Spinal cord (tissue), 10 donors: ENCODE measurements around the gene SNX21. TPM values are rescaled to one million over a fixed set of nuclear protein-coding genes. Genes with fewer than 3 reads are reported as not detected.

Experiments used
- DNase-seq, 6 donors: peaks; one replicate each; pipeline versions ENCODE4 v3.0.0 to v3.0.0-alpha.2; 2013 to 2015; ENCODE audit warnings: low spot score in 6 of 6, low read depth in 4 of 6
- H3K27ac ChIP-seq: one replicate; pipeline ENCODE4 v1.5.1; 2013; ENCODE audit warnings: low read depth, low read length, control low read depth
- H3K27me3 ChIP-seq: one replicate; pipeline ENCODE4 v1.6.1; 2013; ENCODE audit warnings: low read length; ENCODE audit not compliant: control insufficient read depth, insufficient read depth
- H3K36me3 ChIP-seq: one replicate; pipeline ENCODE4 v1.6.1; 2013; ENCODE audit warnings: low read length; ENCODE audit not compliant: control insufficient read depth, insufficient read depth
- H3K4me1 ChIP-seq: one replicate; pipeline ENCODE4 v1.6.1; 2013; ENCODE audit warnings: low read length; ENCODE audit not compliant: control insufficient read depth, insufficient read depth
- H3K4me3 ChIP-seq: one replicate; pipeline ENCODE4 v1.5.1; 2013; ENCODE audit warnings: low read depth, low read length, control low read depth
- H3K9me3 ChIP-seq: one replicate; pipeline ENCODE4 v1.6.1; 2013; ENCODE audit warnings: low read length; ENCODE audit not compliant: control insufficient read depth, insufficient read depth
- WGBS: methylation state at CpG from one replicate; pipeline ENCODE4 v1.1.5; 2013; ENCODE audit warnings: missing lambda C conversion rate; ENCODE audit not compliant: insufficient coverage; 5-methylcytosine and 5-hydroxymethylcytosine counted together
- polyA plus RNA-seq, 2 donors: library from polyadenylated mRNA; unstranded; fragments of 120-200 nt; gene quantifications; one replicate each; pipeline ENCODE4 v1.2.1, GENCODE V29; 2013; ENCODE audit not compliant: insufficient read length in 2 of 2
- total RNA-seq, 2 donors: library from RNA; depleted of rRNA in 1 of 2; stranded (reverse); fragments of 120-200 nt in 1 of 2; fragments of >200 nt in 1 of 2; gene quantifications; one replicate each; pipeline versions ENCODE4 v1.2.3 to v1.2.4, GENCODE V29; 2013 to 2014
- donor health status: healthy.

The SNX21 gene
- total and polyA plus RNA-seq, 4 donors = 23.8 to 40.7 (median 38.1) TPM

GRCh38 chr20:45888681-45889080 lies 55.1 kb downstream of the SNX21 start:
- H3K27me3 ChIP-seq = no peaks in the 10 kb centered on the region
- no peak for DNase-seq
- H3K36me3 ChIP-seq = peaks cover 47% of the 10 kb centered on the region
- H3K9me3 ChIP-seq = no peaks in the 10 kb centered on the region
- H3K4me3 ChIP-seq = no peak overlapping the region
- H3K4me1 ChIP-seq = peaks cover 42% of the 10 kb centered on the region
- no peak overlapping the region for H3K27ac ChIP-seq
- WGBS = 91% methylated on average over 3 of the region's 3 CpGs

- under 1% methylated on average over 79 of the region's 79 CpGs for WGBS
- H3K27ac ChIP-seq = peak overlapping the region; percentile 88
- H3K4me3 ChIP-seq = peak overlapping the region; percentile 94
- peaks cover 41% of the 10 kb centered on the region for H3K36me3 ChIP-seq
- peak; percentile 48 to 94 (median 62) for DNase-seq
- no peaks in the 10 kb centered on the region for H3K9me3 ChIP-seq
- no peaks in the 10 kb centered on the region for H3K27me3 ChIP-seq
- H3K4me1 ChIP-seq = peaks cover 42% of the 10 kb centered on the region
Measured at GRCh38 chr20:45890077-45890984, 56.7 kb downstream of the SNX21 start.

DNA sequence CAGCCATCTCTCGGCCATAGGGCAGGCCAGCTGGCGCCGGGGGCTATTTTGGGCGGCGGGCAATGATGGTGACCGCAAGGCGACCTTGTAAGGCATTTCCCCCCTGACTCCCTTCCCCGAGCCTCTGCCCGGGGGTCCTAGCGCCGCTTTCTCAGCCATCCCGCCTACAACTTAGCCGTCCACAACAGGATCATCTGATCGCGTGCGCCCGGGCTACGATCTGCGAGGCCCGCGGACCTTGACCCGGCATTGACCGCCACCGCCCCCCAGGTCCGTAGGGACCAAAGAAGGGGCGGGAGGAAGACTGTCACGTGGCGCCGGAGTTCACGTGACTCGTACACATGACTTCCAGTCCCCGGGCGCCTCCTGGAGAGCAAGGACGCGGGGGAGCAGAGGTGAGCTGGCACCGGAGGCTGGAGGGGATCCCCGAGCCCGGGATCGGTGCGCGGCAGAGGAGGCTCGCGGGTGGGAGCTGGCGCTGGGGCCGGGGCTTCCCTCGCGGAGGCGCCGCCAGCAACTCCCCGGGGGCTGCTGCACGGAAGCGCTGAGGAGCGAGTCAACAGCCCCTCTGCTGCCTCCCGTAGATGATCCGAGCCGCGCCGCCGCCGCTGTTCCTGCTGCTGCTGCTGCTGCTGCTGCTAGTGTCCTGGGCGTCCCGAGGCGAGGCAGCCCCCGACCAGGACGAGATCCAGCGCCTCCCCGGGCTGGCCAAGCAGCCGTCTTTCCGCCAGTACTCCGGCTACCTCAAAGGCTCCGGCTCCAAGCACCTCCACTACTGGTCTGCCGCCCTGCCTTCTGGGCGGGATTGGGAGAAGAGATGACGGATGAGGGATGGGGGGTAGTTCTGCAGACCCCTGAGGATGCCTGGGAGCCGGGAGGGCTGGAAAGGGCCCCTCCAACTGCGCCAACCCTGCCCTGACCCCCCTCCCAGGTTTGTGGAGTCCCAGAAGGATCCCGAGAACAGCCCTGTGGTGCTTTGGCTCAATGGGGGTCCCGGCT lies 57.7 kb downstream of the SNX21 start, which contains the start of the genes CTSA and NEURL2:
CTSA (plus strand) TSS at position 351 of the 999 bp plus-strand sequence; CDS start at position 585, 234 bp downstream.
NEURL2 (minus strand) TSS at position 224 of the 999 bp plus-strand sequence; CDS start at position 7, 217 bp downstream.
- Histone ChIP-seq H3K36me3 (peaks cover 42% of the 10 kb centered on the region), H3K9me3 (no peaks in the 10 kb centered on the region), H3K4me1 (peaks cover 42% of the 10 kb centered on the region), H3K27ac (peak within 1 kb of the TSS; percentile 88), H3K4me3 (peak within 1 kb of the TSS; percentile 94), H3K27me3 (no peaks in the 10 kb centered on the region)
- WGBS = under 1% methylated on average over 71 of the region's 78 CpGs
- DNase-seq = peak; percentile 86 to 97 (median 88)

GRCh38 chr20:45892049-45892825 lies 58.6 kb downstream of the SNX21 start:
- Histone ChIP-seq H3K36me3 (peaks cover 42% of the 10 kb centered on the region), H3K27me3 (no peaks in the 10 kb centered on the region), H3K9me3 (no peaks in the 10 kb centered on the region), H3K27ac (no peak overlapping the region), H3K4me3 (peak overlapping the region; percentile 94), H3K4me1 (peaks cover 42% of the 10 kb centered on the region)
- WGBS = 91% methylated on average over 7 of the region's 9 CpGs
- DNase-seq = no peak

Other genes starting within 250 kb of the SNX21 start
- gene WFDC10A, start 204.1 kb upstream of the SNX21 start, total RNA-seq = not detected
- not detected for gene WFDC10A, start 204.1 kb upstream of the SNX21 start, polyA plus RNA-seq
- gene WFDC9, start 202.5 kb upstream of the SNX21 start, total RNA-seq = not detected
- not detected for gene WFDC9, start 202.5 kb upstream of the SNX21 start, polyA plus RNA-seq
- not detected for gene WFDC11, start 163.6 kb upstream of the SNX21 start, total RNA-seq
- gene WFDC11, start 163.6 kb upstream of the SNX21 start, polyA plus RNA-seq = not detected
- gene WFDC13, start 131.8 kb upstream of the SNX21 start, total RNA-seq = not detected
- gene WFDC13, start 131.8 kb upstream of the SNX21 start, polyA plus RNA-seq = not detected
- gene WFDC10B, start 128.8 kb upstream of the SNX21 start, total RNA-seq = not detected
- not detected for gene WFDC10B, start 128.8 kb upstream of the SNX21 start, polyA plus RNA-seq
- not detected for gene SPINT4, start 111.5 kb upstream of the SNX21 start, total RNA-seq
- gene SPINT4, start 111.5 kb upstream of the SNX21 start, polyA plus RNA-seq = not detected
- 1 to 10 TPM in 1 of 2 donors, under 1 TPM in 1; 0.59 to 2.8 TPM for gene WFDC3, start 41.9 kb upstream of the SNX21 start, total RNA-seq
- gene WFDC3, start 41.9 kb upstream of the SNX21 start, polyA plus RNA-seq = 1 to 10 TPM; 2.5 to 3.0 TPM
- 10 to 100 TPM; 15.3 to 20.3 TPM for gene DNTTIP1, start 41.8 kb upstream of the SNX21 start, total RNA-seq
- 10 to 100 TPM; 38.9 to 40.5 TPM for gene DNTTIP1, start 41.8 kb upstream of the SNX21 start, polyA plus RNA-seq
- 10 to 100 TPM in 1 of 2 donors, 1 to 10 TPM in 1; 7.1 to 31.7 TPM for gene UBE2C, start 21.2 kb upstream of the SNX21 start, total RNA-seq
- gene UBE2C, start 21.2 kb upstream of the SNX21 start, polyA plus RNA-seq = 10 to 100 TPM; 27.0 to 36.0 TPM
- 1 to 10 TPM; 1.1 to 2.4 TPM for gene TNNC2, start 6.5 kb upstream of the SNX21 start, total RNA-seq
- 1 to 10 TPM; 3.2 to 8.8 TPM for gene TNNC2, start 6.5 kb upstream of the SNX21 start, polyA plus RNA-seq
- 10 to 100 TPM; 27.8 to 37.9 TPM for gene ACOT8, start 23.6 kb downstream of the SNX21 start, total RNA-seq
- gene ACOT8, start 23.6 kb downstream of the SNX21 start, polyA plus RNA-seq = 10 to 100 TPM; 38.7 to 46.3 TPM
- 1 to 10 TPM; 8.8 to 9.3 TPM for gene ZSWIM3, start 23.8 kb downstream of the SNX21 start, total RNA-seq
- 1 to 10 TPM; 6.1 to 7.2 TPM for gene ZSWIM3, start 23.8 kb downstream of the SNX21 start, polyA plus RNA-seq
- gene ZSWIM1, start 47.4 kb downstream of the SNX21 start, total RNA-seq = 10 to 100 TPM in 1 of 2 donors, 1 to 10 TPM in 1; 5.5 to 12.0 TPM
- 10 to 100 TPM; 15.9 to 18.3 TPM for gene ZSWIM1, start 47.4 kb downstream of the SNX21 start, polyA plus RNA-seq
- 1 to 10 TPM; 1.3 to 3.0 TPM for gene SPATA25, start 53.8 kb downstream of the SNX21 start, total RNA-seq
- 1 to 10 TPM; 2.6 to 5.6 TPM for gene SPATA25, start 53.8 kb downstream of the SNX21 start, polyA plus RNA-seq
- 1 to 10 TPM; 2.4 to 6.3 TPM for gene NEURL2, start 57.4 kb downstream of the SNX21 start, total RNA-seq
- 1 to 10 TPM; 3.6 to 7.0 TPM for gene NEURL2, start 57.4 kb downstream of the SNX21 start, polyA plus RNA-seq
- 10 to 100 TPM; 29.4 to 58.4 TPM for gene CTSA, start 57.5 kb downstream of the SNX21 start, total RNA-seq
- 100 to 1,000 TPM in 1 of 2 donors, 10 to 100 TPM in 1; 75.7 to 102 TPM for gene CTSA, start 57.5 kb downstream of the SNX21 start, polyA plus RNA-seq
- 100 to 1,000 TPM in 1 of 2 donors, 10 to 100 TPM in 1; 73.7 to 471 TPM for gene PLTP, start 78.4 kb downstream of the SNX21 start, total RNA-seq
- gene PLTP, start 78.4 kb downstream of the SNX21 start, polyA plus RNA-seq = 100 to 1,000 TPM; 222 to 234 TPM
- gene PCIF1, start 100.9 kb downstream of the SNX21 start, total RNA-seq = 10 to 100 TPM; 13.0 to 15.9 TPM
- gene PCIF1, start 100.9 kb downstream of the SNX21 start, polyA plus RNA-seq = 10 to 100 TPM; 46.0 to 49.9 TPM
- 10 to 100 TPM in 1 of 2 donors, 1 to 10 TPM in 1; 9.9 to 12.9 TPM for gene ZNF335, start 138.4 kb downstream of the SNX21 start, total RNA-seq
- 10 to 100 TPM; 18.3 to 21.6 TPM for gene ZNF335, start 138.4 kb downstream of the SNX21 start, polyA plus RNA-seq
- 1 to 10 TPM in 1 of 2 donors, under 1 TPM in 1; 0.88 to 6.2 TPM for gene MMP9, start 175.1 kb downstream of the SNX21 start, total RNA-seq
- gene MMP9, start 175.1 kb downstream of the SNX21 start, polyA plus RNA-seq = under 1 TPM; 0.11 to 0.41 TPM
- gene SLC12A5, start 195.4 kb downstream of the SNX21 start, total RNA-seq = 10 to 100 TPM; 26.2 to 84.7 TPM
- 100 to 1,000 TPM; 176 to 191 TPM for gene SLC12A5, start 195.4 kb downstream of the SNX21 start, polyA plus RNA-seq